SIG-M5 treated with dmso at 0.1 percent for 504 hours (cell line): ENCODE measurements around the gene ROPN1L.
A peak's percentile ranks its signal among the peaks of the same experiment; 100 is the strongest.

Source experiments
- DNase-seq: peaks from one replicate; lab custom pipeline; 2025; ENCODE audit not compliant: unreplicated experiment; lab: John Stamatoyannopoulos, UW

Gene ROPN1L

DNA sequence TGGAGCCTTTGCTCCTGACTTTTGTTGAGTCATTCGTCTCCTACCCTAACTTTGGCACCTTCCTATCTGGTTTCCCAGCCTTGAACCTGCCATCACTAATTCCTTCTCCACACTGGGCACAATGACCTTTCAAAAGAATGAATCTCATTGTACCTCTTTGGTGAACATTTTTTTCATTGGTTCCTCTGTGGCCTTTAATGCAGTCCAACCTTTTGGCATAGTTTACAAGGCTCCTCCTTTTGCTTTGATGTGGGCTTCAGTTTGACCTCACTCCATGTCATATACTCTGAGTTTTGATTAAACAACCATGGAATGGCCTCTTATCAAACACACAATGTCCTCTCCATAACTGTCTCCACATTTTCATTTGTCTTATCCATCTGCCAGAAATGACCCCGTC is 14.5 kb upstream of the ROPN1L start:
- DNase-seq: no peak

DNA sequence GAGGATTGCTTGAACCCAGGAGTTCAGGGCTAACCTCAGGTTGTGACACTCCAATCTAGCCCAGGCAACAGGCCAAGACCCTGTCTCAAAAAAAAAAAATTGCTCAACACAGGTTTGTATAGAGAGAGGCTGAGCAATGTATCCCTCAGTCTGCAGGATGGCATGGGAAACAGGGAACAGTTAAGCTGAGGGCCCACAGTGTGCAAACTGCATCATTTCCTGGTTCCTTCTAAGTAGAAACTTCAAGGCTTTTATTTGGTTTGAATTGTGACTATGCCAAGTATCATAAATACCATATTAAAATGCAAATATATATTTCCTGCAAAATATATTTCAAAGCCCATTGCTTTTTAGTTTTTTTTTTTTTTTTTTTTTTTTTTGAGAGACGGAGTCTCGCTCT is 13.7 kb upstream of the ROPN1L start:
- no peak for DNase-seq

DNA sequence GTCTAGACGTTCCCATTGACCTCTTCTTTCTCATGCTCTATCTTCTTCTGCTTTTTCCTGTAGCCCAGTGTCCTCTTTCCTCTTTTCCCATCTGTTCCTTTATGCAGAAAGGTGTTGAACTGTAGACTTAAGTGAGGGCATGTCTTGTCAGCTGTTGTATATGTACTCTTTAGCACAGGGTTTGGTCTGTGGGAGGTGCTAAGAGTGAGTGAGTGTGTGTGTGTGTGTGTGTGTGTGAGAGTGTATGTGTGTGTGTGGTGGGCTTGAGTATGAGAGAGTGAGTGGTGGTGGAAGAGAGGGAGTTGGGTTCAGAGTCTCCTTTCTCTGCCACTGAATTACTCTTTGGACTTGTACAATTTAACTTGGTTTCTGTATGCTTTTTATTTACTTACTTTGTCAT is 10.3 kb upstream of the ROPN1L start:
- no peak for DNase-seq

DNA sequence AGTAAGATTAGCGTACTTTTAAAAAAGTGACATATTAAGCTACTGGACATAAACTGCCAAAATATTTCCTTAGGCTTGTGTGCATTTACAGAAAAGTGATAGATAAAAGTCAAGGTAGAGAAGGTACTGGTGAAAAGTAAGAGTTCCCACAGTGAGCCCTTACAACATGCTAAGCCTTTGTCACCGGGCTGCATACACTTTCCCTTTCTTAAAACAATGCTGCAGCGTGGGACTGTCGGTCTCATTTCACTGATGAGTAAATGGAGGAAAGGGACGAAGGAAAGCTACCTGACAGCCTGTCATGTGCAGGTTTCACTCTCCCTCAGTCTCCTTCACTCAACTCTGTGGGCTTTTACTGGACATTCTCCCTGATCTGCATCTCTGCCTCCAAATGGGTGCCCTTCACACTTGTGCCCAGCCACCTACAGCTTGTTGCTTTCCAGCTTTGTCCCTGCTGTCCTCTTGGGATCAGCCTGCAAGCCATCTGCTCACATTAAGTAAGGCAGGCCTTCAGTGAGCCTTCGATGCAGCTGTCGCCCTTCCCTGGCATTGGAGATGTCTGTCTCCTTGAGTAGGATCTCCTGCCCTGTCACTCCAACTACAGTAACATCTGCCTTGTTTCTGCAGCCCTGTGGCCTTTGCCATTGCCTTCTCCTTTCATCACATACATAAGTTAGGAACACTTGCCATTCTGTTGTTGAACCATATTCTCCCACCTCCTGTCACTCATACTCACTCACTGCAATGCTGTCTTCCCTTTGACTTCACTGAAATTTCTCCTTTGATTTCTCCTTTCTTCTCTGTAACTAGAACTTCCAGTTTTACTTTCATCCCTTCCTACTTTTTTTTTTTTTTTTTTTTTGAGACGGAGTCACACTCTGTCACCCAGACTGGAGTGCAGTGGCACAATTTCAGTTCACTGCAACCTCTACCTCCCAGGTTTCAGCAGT is 9.3 kb upstream of the ROPN1L start:
- no peak for DNase-seq

DNA sequence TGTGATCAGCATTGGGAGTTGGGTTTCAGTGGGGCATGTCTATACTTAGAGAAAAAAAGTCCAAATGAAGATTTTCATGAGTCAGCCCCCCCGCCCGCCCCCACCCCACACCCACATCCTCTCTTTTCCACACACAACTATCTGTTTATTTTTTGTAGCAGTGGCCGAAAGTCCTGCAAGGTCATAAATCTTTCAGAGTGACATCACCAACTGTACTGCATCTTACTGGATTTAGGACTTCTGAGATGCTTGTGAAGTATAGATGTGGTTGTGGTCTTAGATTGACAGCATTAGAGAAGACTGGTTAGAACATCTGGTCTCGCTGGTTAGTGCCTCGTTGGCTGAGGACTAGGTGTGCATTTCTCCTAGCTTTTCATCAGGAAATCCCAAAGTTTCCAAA is 7.3 kb upstream of the ROPN1L start:
- no peak for DNase-seq

DNA sequence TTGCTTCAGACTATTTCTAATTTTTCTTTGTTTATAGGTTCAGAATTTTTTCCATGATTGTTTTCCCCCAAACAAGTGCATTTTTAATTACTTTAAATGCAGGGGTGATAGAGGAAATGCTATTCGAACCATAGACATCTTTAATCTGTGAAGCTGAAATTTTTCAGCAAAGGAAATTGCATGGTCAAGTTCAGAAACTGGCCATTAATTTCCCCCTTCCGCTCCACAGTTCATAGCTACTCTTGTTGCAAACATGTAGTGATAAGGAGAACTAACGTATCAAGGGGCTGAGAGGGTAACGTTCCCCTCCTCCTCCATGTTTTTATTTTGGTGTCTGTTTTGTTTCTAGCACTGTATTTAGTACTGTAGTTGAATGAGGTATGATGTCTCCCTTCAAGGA is 3.4 kb upstream of the ROPN1L start:
- DNase-seq: no peak

DNA sequence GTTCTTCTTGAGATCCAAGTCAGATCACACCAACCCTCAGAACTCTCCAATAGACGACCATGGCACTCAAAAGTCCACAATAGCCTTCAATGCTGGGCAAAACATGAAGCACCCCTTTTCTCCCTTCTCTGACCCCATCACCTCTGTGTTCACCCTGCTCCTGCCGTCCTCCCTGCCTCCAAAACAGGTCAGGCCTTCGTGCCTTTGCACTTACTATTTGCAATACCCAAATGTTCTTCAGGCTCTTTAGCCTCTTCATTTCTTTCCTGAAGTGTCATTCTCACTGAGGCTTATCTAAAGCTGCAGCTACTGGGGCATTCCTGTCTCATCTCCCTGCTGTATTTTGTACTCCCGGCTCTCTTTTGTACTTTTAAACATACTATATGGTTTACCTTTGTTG is 2.0 kb upstream of the ROPN1L start:
- DNase-seq: no peak

DNA sequence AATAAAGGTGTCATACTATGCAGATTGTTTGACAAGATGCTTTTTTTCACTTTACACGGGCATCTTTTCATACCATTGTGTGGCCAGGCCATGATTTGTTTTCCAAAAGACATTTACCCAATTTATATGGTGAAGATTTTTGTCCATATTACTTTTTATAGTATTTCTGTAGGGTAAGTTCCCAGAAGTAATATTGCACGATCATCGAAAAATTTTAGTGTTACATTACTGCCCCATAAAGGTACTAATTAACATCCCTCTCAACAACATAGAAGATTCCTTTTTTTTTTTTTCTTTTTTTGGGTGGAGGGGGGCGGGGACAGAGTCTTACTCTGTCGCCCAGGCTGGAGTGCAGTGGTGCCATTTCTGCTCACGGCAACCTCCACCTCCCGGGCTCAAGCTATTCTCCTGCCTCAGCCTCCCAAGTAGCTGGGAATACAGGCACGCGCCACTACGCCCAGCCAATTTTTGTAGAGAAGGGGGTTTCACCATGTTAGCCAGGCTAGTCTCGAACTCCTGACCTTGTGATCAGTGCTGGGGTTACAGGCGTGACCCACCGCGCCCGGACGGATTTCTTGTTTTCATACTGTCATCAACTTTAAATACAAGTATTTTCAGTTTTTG is 1.2 kb upstream of the ROPN1L start:
- DNase-seq: no peak

DNA sequence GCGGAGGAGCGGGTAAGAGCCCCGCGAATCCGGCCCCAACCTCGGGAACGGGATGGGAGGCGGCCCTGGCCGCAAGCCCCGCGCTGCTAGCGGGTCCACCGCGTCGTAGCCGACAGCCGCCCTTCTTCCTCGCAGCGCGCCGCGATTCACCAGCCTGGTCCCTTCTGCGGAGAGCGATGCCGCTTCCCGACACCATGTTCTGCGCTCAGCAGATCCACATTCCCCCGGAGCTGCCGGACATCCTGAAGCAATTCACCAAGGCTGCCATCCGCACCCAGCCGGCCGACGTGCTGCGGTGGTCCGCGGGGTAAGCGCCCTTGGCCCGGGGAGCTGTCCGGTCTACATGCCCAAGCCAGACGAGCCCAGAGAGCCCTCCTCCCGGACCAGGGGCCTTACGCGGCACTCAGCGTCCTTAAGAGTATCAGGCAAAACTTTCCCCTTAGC is 335 bp downstream of the ROPN1L start:
- peak; percentile 55 for DNase-seq

DNA sequence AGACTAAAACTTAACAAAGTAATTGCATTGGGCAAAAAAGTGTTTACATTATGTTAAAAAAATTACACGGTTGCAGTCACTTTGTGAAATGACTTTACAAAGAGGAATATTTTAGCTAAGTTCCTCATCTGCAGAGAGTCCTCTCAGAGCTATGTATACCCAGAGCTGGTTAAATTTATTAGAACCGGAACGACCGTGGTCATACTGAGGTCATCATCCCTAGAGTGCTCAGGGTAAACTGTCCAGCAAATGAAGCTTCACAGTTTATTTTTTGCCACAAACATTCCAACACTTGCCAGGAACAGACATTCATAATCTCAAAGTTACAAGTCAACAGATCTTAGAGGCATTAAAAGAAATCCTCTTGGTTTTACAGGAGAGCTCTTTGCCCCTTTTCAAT is 897 bp downstream of the ROPN1L start:
- peak; percentile 43 for DNase-seq

DNA sequence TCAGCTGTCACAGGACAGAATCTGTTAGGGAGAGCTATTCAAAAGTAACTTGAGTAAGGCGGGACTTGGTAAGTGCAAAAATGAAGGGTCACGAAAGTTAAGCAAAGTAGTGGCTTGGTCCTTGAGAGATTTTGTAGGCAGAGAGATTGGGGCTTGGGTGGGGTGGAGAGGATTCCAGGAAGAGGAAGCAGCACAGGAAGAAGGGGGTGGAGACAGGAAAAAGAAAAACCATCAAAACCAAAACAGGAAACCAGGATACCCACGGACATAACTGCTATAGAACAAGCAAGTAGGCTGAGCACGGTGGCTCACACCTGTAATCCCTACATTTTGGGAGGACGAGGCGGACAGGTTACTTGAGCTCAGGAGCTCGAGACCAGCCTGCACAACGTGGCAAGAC is 3.7 kb downstream of the ROPN1L start:
- DNase-seq: peak; percentile 42

DNA sequence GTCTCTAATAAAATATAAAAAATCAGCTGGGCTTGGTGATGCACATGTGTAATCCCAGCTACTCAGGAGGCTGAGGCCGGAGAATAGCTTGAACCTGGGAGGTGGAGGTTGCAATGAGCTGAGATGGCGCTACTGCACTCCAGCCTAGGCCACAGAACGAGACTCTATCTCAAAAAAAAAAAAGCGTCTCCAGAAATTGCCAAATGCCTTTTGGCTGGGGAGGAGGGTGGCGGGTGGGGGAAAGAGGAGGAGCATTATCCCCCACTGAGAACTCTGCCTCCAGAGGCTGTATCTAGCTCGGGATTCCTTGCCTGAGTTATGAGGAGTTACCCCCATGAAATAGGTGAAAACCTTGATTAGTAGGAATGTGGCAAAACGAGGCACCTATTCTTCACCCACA is 4.8 kb downstream of the ROPN1L start:
- no peak for DNase-seq

DNA sequence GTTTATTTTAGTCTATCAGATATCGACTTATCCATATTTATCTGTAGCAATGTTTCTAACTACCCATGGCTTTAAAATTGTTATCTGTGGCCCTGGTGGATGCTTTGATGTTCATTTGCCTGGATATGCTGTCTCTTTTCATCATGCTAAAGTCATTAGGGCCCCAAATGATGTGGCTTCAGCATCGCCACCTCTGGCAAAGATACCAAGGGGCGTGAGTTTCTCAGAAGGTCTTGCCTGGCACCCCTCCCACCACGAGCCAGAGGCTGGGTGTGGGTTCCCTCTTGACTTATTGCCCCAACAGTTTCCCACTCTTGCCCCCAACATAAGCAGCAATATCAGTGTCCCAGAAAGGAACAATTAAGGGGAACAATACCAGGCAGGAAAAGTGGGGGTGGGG is 5.4 kb downstream of the ROPN1L start:
- DNase-seq: no peak

DNA sequence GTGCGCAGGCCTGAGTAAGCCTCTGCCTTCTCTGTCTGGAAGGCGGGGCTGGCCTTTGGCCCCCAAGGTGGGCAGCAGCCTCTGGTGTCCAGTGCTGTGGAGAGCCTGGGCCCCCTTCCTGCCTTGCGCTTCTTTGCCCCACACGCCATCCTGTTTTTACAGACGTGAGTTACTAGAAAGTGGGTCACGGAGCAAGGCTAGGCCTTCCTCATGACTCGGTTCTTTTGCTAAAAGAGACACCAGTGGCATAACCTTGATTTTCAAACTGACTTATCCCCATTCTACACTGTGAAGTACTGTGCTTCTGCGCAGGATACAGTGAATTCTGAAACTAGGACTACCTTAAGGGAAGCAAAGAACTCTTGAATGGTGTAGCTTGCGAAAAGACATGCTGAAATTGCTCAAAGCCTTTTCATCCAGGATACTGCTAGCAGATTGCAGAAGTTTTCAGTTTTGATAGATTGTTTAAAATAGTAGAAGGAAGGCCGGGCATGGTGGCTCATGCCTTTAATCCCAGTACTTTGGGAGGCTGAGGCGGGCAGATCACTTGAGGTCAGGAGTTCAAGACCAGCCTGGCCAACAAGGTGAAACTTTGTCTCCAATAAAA is 7.2 kb downstream of the ROPN1L start:
- DNase-seq: peak; percentile 82

DNA sequence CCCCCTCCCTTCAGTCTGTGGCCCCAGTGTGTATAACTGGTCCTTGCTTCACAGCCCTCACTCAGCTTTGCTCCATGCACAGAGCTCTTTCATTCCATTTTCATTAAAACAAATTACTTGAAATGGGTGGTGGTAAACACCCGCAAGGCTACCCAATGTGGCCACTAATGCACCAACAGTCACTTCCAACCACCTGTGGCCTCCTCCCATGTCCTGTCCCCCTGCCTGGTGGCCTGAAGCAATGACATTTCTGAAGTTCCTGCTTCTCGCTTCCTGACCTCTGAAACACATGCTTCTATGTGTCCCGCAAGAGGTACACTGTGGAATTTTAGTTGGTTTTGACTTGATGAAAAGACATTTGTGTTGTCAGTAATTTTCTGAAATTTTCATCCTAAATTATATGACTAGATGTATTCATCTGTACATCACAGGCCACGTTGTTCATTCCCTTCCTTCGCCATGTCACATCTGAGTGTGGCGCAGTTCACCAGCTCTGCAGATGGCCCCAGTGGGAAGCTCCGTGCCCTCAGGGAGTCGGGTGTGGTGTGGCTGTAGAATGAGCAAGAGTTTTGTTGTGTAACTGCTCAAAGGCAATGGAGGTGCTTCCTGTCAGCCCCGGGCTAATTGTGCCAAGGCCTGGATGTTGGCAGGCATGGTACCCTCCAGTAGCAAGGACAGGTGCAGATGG is 9.6 kb downstream of the ROPN1L start:
- peak; percentile 57 for DNase-seq

DNA sequence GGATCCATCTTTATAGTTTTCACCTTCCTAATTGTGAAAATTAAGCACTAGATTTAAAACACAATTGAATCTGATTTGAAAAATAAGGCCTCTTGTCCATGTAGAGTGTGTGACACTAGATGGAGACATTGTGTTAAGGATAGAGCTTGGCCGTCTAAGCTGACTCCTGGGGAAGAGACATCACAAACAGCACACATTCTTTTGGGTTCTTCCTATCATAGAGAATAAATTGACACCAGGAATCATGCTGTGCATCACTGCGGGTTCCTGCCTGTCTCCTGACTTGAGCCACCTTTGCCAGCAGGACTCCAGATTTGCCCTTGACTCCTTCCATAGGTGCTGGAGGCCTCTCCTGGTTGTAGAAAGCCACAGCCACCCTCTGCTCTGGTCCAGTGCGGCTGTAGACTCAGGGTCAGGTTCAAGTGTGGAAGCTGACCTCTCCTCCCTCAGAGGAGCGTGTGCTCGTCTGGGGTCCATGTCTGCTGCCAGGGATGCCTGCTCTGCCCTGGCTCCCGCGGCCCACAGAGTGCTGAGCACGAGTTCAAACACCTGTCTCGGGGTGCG is 11.2 kb downstream of the ROPN1L start:
- DNase-seq: peak; percentile 87

DNA sequence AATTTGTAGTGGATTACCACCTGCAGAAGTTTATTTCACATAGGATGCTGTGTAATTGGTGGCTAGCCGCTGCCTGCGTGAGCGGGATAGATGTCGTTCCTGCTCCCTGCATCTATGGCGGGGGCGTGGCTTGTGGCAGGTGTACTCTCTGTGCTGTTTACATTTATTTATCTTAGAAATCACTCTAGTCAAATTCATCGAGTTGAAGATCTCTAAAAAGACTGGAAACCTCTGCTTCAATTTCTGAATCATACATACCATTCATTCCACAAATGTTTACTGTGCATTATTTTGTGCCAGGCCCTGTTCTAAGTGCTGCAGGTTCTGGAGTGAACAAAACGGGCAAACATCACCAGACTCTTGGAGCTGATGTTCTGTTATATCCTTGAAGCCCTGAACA is 11.9 kb downstream of the ROPN1L start:
- DNase-seq: peak; percentile 39

DNA sequence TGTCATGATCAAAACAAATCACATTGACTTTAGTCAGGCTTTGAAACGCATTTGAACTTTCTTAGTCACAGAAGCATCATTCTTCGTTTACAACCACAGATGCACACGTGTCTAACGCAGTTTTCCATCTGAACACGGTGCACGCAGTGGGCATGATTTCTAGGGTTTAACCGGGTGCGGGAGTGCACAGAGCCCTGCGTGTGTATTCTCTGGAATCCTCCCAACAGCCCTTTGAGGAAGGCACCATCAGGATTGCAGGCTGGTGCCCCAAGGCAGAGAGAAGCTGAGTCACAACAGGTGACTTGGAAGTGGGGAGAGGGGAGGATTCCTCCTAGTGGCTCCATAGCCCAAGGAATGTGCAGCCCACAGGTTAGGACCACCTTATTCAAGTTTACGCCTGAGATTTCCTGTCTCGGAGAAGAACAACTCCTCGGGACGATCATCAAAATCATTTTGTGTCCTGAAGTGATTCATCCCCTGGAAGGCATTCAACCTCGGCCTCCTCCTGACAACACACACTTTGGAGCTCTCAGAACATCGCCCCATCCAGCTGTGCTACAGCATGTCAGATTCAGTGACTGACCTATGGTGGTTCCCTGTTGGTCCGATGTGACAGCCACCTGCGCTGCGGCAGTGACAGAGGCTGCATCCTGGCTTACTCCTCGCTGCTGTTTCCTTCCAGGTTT is 13.1 kb downstream of the ROPN1L start:
- no peak for DNase-seq

DNA sequence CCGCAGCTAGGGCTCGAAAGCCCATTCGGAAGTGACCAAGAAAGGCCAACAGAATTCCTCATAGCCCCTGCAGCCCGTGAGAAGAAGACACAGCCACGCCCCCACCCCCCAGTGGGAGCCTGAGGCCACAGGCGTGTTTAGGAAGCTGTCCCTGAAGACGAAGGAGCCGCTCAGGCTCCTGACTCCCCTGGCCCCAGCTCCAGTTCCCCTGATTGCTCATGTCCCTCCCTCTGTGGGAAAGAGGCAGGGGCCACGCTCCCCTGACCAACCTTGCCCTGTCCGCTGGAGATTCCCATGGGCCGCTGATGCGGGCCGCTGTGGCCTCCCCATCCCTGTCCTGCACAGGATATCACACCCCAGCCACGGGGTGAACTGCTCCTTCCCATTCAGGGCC is 13.6 kb downstream of the ROPN1L start:
- no peak for DNase-seq

DNA sequence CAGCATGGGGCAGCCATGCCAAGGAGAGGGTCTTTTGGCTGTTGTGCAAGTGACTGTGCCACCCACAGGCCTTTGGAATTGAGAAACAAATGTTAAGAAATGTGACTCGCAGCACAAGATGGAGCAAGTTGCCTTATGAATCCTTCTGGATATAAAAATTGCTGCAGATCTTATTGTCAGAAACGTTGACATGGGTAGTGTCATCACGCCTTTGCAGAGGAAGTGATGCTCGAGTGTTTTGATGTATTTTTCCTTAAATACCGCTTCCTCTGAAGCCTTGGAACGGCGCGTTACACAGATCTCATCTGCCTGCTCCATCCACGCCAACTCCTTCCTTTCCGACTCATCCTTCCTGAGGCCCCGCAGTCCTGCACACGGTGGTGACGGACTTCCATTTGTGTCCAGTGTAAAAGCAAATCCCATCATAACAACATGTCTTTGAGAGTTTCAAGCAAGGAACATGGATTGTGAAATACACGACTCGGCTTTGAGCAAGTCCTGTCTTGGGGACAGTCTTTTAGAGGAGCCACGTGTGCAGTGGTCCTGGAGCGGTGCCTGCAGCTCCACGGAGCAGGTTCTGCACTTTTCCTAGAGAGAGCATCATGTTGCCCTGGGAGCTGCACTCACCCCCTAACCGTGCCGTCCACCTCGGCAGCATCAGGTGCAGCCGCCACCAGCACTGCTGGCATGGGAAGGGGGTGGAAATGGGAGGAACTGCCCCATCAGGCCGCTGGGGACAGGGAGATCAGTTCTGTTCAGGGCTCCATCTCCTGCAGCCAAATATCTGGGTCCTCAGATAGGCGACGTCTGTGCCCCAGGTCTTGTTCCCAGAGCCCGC is 15.1 kb downstream of the ROPN1L start:
- DNase-seq: peak; percentile 74
